Ascending aorta (tissue), 2 donors: ENCODE measurements around the gene TRIM34. TPM values are rescaled to one million over a fixed set of nuclear protein-coding genes. Genes with fewer than 3 reads are reported as not detected.

ENCODE experiments used
- DNase-seq, 2 donors: peaks; one replicate each; pipeline ENCODE4 v3.0.0-alpha.2; 2019; ENCODE audit warnings: low spot score in 2 of 2
- H3K27ac ChIP-seq, 2 donors: fragments of 200-600 bp; sonication (generic); one replicate each; pipeline ENCODE4 v1.5.1; 2016 to 2017; ENCODE audit warnings: mild to moderate bottlenecking in 1 of 2
- H3K27me3 ChIP-seq: fragments of 200-600 bp; sonication (generic); one replicate; pipeline ENCODE4 v1.5.1; 2017
- H3K36me3 ChIP-seq, 2 donors: fragments of 200-600 bp; sonication (generic); one replicate each; pipeline ENCODE4 v1.5.1; 2016
- H3K4me1 ChIP-seq, 2 donors: fragments of 200-600 bp; sonication (generic); one replicate each; pipeline ENCODE4 v1.5.1; 2016 to 2017; ENCODE audit warnings: mild to moderate bottlenecking in 1 of 2
- H3K4me3 ChIP-seq, 2 donors: fragments of 200-600 bp; sonication (generic); one replicate each; pipeline ENCODE4 v1.5.1; 2016 to 2017; ENCODE audit warnings: mild to moderate bottlenecking in 1 of 2
- H3K9me3 ChIP-seq, 2 donors: fragments of 200-600 bp; sonication (generic); one replicate each; pipeline ENCODE4 v1.5.1; 2016
- intact Hi-C: fragments of 100-400 bp; cut with DNase I; formaldehyde crosslinking; loops from one replicate; pipeline ENCODE4 v1.15.1; 2023
- total RNA-seq: library from RNA; depleted of rRNA; stranded (reverse); fragments of >200 nt; gene quantifications from one replicate; pipeline ENCODE4 v1.1.0, GENCODE V29; 2016
- TF ChIP-seq, protein P1 (sequence below), 3 experiments: fragments of 200-600 bp in 2 of 3; fragments of 450-650 bp in 1 of 3; sonication (generic) in 2 of 3; IDR thresholded peaks; one replicate each; pipeline ENCODE4 v1.5.1; 2016 to 2019; ENCODE audit warnings: antibody characterized with exemption in 3 of 3, mild to moderate bottlenecking in 1 of 3, moderate library complexity in 1 of 3

TRIM34 gene
- total RNA-seq, 1 donor from 2014 or later: not detected

DNA sequence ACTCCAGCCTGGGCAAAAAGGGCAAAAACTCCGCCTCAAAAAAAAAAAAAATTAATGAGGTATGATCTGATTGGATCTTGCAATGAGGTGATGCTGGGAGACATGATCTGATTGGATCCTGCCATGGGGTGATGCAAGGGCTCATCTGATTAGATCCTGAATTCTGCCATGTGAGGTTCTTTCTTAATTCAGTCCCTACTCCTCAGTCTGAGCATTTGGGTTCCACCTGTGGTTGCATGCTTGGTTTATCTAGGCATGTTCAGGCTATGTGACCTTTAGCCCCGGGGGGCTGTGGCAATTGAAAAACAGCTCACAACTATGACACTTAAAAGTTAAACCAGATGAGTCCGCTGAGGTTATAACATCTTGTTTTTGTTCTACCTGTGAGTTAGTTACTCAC lies 33.2 kb upstream of the TRIM34 start:
- Histone ChIP-seq H3K27me3 (no peaks in the 10 kb centered on the region), H3K4me1 (no peaks in the 10 kb centered on the region), H3K36me3 (no peaks in the 10 kb centered on the region), H3K27ac (no peak overlapping the region), H3K9me3 (no peaks in the 10 kb centered on the region), H3K4me3 (no peak overlapping the region)
- intact Hi-C loops: loop anchor here (10.0 kb wide), 1 partner anchor 987 kb away; the partner anchor contains the start of gene TRIM68
- no peak for DNase-seq
- TF ChIP-seq, protein P1, sequence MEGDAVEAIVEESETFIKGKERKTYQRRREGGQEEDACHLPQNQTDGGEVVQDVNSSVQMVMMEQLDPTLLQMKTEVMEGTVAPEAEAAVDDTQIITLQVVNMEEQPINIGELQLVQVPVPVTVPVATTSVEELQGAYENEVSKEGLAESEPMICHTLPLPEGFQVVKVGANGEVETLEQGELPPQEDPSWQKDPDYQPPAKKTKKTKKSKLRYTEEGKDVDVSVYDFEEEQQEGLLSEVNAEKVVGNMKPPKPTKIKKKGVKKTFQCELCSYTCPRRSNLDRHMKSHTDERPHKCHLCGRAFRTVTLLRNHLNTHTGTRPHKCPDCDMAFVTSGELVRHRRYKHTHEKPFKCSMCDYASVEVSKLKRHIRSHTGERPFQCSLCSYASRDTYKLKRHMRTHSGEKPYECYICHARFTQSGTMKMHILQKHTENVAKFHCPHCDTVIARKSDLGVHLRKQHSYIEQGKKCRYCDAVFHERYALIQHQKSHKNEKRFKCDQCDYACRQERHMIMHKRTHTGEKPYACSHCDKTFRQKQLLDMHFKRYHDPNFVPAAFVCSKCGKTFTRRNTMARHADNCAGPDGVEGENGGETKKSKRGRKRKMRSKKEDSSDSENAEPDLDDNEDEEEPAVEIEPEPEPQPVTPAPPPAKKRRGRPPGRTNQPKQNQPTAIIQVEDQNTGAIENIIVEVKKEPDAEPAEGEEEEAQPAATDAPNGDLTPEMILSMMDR (IDR thresholded peaks at IDR 0.05): no peak

DNA sequence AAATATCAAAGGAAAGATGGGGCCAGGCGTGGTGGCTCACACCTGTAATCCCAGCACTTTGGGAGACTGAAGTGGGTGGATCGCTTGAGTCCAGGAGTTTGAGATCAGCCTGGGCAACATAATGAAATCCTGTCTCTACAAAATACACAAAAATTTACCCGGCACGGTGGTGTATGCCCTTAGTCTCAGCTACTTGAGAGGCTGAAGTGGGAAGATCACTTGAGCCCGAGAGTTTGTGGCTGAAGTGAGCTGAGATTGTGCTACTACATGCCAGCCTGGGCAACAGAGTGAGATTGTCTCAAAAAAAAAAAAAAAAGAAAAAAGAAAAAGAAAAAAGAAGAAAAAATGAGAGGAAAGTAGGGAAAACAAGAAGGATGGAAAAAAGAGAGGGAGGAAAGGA lies 32.2 kb upstream of the TRIM34 start:
- Histone ChIP-seq H3K27ac (no peak overlapping the region), H3K9me3 (no peaks in the 10 kb centered on the region), H3K4me1 (peaks cover 0 to 2% of the 10 kb centered on the region in 2 donors), H3K4me3 (no peak overlapping the region), H3K27me3 (no peaks in the 10 kb centered on the region), H3K36me3 (no peaks in the 10 kb centered on the region)
- no peak for DNase-seq
- intact Hi-C loops: loop anchor here (10.0 kb wide), 1 partner anchor 988 kb away; the partner anchor contains the start of gene TRIM68
- TF ChIP-seq, protein P1 (IDR thresholded peaks at IDR 0.05): no peak

DNA sequence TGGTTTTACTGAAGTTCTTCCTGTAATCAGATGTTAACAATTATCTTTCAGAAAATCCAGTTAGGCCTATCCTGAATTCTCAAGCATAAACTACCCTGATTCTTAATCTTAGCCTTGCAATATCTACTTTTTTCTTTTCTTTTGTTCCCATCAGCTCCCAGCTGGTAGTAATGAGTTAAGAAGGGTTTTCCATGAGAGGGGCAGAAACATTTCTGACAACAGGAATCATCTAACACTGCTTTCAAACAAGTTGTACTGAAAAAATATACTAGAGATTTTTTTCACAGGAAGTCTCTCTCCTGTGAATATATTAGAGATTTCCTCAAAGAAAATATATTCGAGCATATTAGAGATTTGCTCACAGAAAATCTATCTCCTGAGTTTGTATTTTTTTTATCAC lies 31.7 kb upstream of the TRIM34 start:
- Histone ChIP-seq H3K27me3 (no peaks in the 10 kb centered on the region), H3K4me1 (peaks cover 0 to 5% of the 10 kb centered on the region in 2 donors), H3K36me3 (no peaks in the 10 kb centered on the region), H3K27ac (no peak overlapping the region), H3K9me3 (no peaks in the 10 kb centered on the region), H3K4me3 (no peak overlapping the region)
- TF ChIP-seq, protein P1 (IDR thresholded peaks at IDR 0.05): no peak
- intact Hi-C loops: loop anchor here (10.0 kb wide), 1 partner anchor 988 kb away; the partner anchor contains the start of gene TRIM68
- DNase-seq: no peak

DNA sequence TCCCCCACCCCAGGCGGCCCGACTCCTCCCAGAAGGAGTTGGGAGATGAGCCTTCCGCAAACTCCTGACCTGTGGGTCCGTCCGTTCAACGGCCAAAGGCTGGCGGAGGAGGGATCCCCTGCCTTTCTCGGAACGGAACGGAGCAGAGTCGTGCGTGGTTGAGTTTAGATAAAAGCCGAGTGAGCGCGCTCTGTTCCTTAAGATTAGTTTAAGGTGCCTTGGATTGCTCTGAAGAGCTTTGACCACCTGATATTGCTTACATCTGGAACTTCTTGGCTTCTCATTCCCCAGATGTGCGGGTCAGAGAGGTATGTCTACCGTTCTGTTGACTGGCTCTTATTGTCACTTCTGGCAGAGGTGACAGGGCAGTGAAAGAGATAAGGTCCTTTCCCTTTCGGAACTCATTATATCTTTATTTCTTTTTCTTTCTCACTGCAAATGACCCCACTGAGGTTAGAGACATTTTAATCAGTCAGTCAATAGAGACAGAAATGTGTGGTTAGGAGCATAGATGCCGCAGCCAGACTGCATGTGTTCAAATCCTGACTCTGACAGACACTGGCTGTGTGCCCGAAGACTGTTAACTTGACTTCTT lies 28.1 kb upstream of the TRIM34 start, which contains the start of gene TRIM6:
Gene TRIM6, plus strand, starts transcription at position 31 of the 595 bp plus-strand sequence. Its CDS starts 261 bp downstream, at position 292.
- peak in 1 of 2 donors; percentile 72 for DNase-seq
- no peaks in the 10 kb centered on the region for H3K9me3 ChIP-seq
- TF ChIP-seq, protein P1 (IDR thresholded peaks at IDR 0.05): no peak
- peaks cover 5% of the 10 kb centered on the region in 2 donors for H3K4me1 ChIP-seq
- peak within 1 kb of the TSS; percentile 70 to 77 for H3K27ac ChIP-seq
- H3K4me3 ChIP-seq: peak within 1 kb of the TSS; percentile 69 to 81
- intact Hi-C loops: loop anchor here (2.0 to 10.0 kb wide), 2 partner anchors 88 to 992 kb away; partner anchors contain the start of genes TRIM5 and TRIM68
- no peaks in the 10 kb centered on the region for H3K27me3 ChIP-seq
- H3K36me3 ChIP-seq: no peaks in the 10 kb centered on the region

DNA sequence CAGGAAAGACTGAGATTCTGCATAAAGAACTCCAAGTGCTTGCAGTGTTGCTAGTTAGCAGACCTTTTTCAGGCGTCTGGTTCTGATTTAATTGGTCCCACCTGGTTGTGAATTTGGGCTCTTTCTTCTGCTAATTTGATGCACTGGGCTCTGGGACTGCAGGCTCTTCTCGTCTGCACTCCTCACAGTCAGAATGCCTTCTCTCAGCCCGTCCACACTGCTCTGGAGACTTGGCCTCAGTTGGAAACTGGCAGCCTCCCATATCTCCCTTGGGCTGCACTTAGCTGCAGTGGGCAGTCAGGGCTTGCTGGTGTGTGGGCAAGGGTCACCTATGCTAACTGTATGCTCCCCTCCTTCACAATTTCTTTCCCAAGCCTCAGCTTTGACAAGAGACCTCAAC lies 26.8 kb upstream of the TRIM34 start:
- Histone ChIP-seq H3K27me3 (no peaks in the 10 kb centered on the region), H3K4me1 (peaks cover 5% of the 10 kb centered on the region in 2 donors), H3K4me3 (no peak overlapping the region), H3K9me3 (no peaks in the 10 kb centered on the region), H3K27ac (no peak overlapping the region), H3K36me3 (no peaks in the 10 kb centered on the region)
- intact Hi-C loops: loop anchor here (2.0 to 10.0 kb wide), 2 partner anchors 87 to 993 kb away; partner anchors contain the start of genes TRIM5 and TRIM68
- TF ChIP-seq, protein P1 (IDR thresholded peaks at IDR 0.05): no peak
- no peak for DNase-seq
